GM19043 (cell line): Measurements from ENCODE around the gene ARHGEF17.
"Not testable (repeated sequence)": the region's sequence is repeated elsewhere in the genome, so short reads cannot be mapped to it uniquely, and the experiment has no call there.

ENCODE experiments used
- ATAC-seq: cut with Tn5 transposase; IDR thresholded peaks from one replicate; pipeline ENCODE4 v1.9.1; 2021; ENCODE audit warnings: low read depth; ENCODE audit not compliant: unreplicated experiment

Gene ARHGEF17, protein sequence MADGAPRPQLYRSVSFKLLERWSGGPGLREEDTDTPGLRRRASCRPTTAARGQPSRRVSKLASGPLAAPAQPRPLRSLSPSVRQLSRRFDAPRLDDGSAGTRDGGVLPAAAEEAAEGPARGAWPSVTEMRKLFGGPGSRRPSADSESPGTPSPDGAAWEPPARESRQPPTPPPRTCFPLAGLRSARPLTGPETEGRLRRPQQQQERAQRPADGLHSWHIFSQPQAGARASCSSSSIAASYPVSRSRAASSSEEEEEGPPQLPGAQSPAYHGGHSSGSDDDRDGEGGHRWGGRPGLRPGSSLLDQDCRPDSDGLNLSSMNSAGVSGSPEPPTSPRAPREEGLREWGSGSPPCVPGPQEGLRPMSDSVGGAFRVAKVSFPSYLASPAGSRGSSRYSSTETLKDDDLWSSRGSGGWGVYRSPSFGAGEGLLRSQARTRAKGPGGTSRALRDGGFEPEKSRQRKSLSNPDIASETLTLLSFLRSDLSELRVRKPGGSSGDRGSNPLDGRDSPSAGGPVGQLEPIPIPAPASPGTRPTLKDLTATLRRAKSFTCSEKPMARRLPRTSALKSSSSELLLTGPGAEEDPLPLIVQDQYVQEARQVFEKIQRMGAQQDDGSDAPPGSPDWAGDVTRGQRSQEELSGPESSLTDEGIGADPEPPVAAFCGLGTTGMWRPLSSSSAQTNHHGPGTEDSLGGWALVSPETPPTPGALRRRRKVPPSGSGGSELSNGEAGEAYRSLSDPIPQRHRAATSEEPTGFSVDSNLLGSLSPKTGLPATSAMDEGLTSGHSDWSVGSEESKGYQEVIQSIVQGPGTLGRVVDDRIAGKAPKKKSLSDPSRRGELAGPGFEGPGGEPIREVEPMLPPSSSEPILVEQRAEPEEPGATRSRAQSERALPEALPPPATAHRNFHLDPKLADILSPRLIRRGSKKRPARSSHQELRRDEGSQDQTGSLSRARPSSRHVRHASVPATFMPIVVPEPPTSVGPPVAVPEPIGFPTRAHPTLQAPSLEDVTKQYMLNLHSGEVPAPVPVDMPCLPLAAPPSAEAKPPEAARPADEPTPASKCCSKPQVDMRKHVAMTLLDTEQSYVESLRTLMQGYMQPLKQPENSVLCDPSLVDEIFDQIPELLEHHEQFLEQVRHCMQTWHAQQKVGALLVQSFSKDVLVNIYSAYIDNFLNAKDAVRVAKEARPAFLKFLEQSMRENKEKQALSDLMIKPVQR (N-terminal part only)

DNA sequence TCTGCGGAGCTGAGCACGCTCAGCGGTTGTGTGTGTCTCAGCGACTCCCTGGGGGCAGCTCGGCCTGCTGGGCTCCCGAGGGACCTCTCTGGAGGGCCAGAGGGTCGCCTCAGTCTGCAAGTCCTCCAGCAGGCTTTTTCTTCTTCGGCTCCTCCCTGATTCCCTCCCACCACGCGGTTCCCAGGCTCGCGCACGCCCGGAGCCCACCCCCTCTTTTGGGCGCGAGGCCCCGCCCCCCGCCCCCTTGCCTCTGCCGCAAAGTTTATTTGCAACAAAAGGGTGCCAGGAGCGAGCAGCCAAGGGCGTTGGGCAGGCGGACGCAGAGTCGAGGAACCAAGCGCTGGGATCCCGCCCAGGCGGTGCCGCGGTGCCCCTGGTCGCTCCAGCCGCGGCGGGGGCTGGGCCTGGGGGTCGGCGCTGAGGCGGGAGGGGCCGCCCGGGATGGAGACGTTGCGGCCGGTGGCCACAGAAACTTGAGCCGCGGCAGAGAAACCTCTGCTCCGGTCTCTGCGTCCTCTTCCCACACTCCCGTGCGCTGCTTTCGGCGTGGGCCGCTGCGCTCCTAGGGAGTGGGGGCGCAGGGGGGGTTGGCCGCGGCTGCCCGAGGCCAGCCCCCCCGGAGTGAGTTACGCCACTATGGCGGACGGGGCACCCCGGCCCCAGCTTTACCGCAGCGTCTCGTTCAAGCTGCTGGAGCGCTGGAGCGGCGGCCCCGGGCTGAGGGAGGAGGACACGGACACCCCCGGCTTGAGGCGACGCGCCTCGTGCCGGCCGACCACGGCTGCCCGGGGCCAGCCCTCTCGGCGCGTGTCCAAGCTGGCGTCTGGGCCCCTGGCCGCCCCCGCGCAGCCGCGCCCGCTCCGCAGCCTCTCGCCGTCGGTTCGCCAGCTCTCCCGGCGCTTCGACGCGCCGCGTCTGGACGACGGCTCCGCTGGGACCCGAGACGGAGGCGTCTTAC is at the start of gene ARHGEF17:
Gene ARHGEF17, plus strand, starts transcription at position 274 of the 958 bp plus-strand sequence. Its CDS starts 363 bp downstream, at position 637.
- peak; percentile 21 for ATAC-seq

DNA sequence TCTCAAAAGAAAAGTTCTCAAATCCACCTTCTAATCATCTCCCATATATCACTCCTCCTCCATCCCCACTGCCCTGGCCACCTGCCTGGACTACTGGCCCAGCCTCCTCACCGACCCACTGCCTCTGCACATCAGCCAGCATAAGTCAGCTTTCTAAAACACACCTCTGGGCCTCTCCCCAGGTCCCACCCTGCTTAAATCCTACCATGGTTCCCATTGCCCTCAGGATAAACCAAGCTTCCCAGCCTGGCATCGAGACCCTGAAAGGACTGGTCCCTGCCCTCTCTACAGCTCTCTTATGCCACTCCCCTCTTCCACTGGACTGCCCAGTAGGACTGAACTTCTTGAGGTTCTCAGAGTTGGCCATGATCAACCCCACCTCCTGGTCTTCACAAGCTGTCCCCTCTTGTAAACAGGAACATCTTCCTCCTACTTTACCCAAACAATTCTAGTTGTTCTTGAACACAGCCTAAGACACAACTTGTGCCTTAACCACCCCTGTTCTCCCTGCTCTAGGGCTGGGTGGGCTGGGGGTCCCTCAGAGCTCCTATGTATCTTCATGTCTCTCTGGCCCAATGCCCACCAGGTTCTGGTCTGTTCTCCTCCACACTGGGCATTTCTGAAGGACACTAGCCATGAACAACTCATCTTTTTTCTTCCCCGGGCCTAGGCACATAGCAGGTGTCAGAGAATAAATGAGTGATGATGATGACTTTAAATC is 48.5 kb upstream of the ARHGEF17 start:
- ATAC-seq = no peak

DNA sequence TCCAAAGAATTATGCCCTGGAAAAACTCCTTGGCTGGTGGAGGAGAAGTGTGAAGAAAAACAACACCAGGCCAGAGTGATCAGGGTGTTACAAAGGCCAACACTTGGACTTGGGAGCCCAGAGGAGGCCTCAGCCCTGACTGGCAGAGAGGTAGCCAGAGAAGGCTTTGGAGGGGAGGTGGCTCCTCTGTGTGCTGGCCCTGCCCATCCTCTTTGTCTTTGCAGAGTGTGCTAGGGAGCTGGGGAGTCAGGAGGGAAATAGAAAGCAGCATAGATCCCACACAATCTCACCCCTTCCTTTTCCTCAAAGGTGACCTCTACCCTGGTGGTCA is 48.0 kb upstream of the ARHGEF17 start:
- ATAC-seq = no peak

DNA sequence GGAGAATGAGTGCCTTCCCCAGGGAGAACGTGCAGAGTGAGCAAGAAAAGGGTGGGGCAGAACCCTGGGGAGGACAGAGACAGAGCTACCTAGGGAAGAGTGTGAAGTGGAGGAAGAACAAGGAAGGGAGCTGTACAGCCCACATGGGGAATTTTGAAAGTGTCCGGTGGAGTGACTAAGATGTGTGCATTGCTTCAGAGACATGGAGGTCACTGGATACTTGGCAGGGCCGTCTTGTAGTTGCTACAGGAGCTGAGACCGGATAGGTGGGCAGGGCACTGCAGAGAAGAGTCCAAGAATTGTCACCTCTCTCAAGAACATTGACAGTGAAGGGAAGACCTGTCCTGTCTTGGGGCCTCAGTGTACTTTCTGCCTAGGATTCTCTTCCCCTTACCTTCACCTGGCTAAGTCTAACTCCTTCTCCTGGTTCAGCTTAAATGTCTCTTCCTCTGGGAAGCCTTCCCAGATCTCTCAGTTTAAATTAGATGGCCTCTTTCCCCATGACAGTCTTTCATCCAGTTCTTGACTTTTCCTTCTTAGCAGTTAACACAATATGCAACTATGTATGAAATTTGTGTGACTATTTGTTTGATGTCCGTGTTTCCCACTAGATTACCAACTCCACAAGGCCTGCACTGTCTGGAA is 45.1 kb upstream of the ARHGEF17 start:
- ATAC-seq = no peak

DNA sequence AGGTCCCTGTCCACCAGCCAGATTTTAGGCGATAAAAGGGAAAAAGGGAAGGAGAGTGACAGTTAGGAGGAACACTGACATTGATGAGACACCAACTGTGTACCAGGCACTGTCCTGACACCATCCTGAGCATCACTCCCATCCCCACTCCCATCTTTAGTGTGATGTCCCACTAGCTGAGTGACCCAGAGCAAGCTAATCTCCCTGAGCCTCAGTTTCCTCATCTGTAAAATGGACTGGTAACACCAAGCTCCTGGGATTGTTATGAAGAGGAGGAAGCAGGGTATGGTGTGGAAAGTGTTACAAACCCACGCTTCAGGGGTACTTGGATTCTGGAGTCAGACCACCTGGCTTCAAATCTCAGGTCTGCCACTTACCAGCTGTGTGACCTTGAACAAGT is 44.4 kb upstream of the ARHGEF17 start:
- ATAC-seq = no peak

DNA sequence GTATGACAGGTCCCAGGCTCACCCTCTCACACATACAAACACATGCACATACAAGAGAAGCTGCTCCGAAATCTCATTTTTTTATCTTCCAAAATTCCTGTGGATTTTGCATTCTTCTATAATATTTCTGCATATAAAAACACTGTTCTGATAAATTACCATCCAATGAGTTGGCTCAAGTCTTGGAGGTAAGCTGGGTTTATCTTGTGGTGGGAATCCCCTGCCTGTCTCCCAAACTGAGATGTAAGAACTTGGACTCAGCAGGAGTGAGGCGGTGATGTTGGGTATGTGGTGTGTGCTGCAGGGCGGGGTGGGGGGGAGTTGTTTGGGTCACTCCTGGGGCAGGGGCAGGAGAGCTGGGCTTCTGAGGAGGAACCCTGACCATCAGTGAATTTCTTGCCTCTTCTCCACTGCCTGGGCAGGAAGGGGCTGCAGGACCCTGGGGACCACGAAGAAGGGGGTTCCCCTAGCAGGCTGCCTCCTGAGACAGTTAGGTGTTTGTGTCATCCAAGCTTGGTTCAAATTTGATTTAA is 42.7 kb upstream of the ARHGEF17 start:
- no peak for ATAC-seq

DNA sequence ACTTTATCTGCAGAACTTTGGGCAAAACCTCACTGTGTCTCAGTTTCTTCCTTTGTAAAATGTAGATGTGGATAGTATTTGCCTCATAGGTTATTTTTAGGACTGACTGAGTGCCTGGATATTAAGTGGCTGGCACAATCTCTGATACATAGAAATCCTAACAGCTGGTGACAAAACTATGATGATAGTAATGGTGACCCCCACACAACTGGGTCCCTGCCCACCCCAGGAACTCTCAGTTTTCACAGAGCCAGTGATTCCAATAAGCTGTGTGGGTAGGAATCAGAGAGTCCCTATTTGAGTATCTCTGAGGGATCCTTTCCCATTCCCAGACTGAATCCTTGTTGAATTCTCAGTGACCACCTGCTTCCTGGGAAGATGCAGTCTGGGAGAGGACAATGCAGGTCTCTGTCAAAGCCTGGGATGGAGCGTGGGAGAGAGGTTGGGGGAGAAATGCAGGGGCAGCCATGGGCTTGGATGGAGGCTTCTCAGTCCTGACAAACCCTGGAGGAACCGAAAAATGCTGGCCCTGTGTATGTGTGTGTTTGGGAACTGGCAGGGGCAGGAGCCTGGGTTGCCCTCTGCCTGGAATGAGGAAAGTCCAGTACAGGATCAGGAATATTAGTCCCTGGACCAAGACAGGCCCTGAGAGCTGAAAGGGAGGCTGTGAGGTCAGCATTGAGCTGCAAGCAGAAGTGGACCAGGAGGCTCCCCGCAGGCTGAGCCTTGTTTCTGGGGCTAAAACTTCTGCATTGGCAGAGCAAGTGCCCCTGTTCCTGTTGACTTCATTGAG is 42.0 kb upstream of the ARHGEF17 start:
- ATAC-seq = no peak

DNA sequence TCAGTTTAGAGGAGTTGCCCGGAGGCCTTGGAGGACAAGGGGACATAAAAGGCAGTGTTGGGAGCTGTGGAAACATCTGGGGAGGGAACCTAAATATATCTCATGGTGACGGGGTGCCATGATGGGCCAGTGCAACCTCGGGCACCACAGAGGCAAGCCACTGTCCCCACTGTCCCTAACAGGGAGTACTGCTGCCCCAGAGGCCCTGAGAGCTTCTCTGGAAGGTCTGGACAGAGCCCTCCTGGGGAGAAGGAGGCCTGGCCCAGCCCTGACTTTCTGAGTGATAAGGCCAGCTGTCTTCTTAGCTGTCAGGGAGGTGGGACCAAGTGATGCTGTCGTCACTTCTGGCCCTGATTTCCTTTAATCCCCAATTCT is 41.4 kb upstream of the ARHGEF17 start:
- ATAC-seq = no peak

DNA sequence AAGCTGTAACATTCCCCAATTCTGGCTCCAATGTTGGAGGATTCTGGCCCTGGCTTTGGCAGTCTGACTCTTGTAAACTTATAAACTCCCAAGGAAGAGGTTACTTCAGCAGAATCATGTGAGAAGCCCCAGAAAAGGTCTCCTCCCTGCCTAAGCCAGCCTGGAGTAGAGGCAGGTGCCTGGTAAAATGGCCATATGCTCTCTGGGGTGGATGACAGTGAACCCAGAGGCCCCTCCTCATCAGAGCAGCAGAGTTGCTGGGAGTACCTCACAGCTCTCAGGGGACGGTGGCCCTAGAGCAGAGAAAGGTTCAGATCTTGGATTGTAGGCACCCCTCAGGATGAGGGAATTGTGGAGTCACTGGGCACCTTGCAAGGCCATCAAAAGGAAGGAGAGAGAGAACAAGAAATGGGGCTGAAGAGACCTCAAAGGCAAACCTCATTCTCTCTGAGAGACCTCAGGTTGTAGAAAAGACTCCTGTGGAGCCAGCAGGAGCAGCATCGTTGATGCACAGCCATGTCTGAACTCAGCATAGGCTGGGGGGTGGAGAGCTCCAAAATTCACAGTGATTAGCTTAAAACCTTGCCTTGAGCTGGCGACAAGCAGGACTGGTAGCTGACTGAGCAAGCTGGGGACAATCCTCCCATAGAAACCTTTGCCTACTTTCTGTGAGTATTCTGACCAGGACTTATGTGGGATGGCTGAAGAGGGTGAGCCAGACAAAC is 40.8 kb upstream of the ARHGEF17 start:
- no peak for ATAC-seq

DNA sequence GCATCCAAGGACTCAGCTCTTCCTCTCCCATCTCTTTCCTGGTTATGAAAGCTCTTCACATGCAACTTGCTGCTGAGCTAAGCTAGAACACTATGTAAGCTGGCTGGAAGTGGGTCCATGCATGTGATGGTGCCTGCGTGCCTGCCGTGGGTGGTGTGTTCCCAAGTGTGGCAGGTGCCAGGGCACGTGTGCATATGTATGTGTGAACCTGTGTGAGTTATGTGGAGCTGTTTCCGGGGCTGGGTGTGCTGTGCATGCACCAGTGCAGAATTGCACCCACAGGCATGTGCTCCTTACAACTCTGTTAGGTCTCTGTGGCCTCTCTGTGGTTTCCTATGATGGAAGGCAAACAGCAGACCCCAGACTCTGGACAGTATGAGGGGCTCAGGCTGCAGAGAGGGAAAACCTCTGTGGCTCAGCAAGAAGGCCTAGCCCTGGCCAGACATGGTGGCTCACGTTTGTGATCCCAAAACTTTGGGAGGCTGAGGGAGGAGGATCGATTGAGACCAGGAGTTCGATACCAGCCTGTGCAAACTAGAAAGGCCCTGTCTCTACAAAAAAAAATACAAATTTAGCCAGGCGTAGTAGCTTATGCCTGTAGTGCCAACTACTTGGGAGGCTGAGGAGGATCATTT is 40.1 kb upstream of the ARHGEF17 start:
- no peak for ATAC-seq

DNA sequence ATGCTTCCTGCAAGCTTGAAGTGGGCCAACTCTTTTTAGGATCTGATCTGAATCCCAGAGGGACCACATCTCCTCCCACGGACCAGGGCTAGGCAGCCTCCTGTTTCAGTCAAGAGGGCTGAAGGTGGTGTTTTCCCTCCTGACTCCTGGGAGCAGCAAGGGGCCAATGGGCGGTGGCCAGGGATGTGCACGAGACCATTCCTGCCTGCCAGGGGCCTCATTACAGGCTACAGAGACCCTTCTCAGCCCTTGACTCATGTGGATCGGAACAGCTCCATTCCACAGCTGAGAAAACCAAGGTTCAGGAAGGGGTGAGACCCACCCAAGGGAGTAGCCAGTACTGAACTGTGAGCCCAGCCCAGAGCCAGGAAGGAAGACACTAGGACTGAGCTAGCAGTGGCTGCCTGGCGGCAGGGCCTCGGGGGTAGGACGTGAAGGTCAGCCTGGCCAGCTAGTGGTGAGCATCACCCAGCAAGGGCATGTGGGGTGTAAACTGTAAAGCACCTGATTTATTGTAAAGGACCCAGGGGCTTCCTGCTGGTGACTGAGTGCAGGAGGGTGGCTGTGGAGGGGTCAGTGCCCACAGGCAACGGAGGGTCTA is 39.3 kb upstream of the ARHGEF17 start:
- ATAC-seq = no peak

DNA sequence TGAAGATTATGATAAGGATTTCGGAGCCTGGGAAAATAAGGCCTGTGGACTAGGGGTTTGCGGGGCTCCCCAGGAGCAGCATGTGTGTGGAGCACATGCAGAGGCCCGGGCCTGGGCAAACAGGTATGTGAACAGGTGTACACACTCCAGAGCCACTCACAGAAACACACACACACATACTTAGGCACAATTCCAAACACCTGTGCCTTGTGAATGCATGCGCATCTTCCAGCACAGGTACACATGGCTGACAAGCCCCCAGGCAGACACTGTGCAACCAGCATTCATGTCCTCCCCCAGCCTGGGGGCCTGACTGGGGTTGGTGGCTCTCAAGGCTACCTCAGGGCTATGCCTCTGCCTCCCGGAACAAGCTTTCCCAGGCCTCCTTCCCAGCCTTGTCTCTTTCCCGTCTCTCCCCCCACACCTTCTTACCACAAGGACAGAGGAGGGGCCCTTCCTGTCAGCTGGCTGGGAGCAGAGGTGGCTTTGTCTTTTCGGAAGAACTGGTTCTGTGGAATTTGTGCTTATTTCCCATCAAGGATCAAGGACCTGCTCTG is 38.5 kb upstream of the ARHGEF17 start:
- no peak for ATAC-seq

DNA sequence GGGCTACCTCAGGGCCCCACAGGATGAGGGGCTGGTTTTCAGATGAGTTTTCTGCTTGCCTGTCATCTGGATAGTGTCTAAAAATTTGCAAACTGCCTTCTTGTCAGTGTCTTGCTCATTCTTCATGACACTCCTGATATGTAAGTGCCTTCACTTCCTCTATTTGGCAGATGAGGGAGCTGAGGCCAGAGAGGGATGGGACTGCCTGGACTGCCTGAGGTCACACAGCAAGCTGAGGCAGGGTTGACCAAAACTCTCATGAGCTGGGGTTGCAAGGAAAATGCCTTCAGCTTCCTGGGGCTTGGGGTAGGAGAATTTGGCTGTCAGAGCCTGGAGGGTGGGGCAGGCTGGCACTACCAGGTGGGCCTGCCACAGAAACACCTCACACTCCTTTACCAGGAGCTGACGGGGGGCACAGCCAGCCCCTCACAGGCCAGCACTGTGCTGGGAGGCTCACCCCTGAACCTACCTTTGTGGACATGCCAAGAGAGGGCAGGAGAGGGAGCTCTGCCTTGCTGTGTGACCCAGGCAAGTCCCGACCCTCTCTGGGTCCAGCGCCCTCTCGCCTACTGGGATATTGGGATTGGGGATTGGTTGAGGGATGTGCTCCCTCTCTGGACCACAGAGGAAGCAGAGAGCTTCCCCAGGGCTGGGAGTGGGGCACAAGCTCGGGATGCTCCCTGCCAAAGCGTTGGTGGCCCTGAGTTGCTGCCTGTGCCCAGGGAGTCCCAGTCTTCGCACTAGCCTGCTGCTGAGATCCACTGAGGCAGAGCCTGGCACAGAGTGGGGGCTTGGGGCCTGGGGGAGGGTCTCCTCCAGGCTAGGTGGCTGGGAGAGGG is 37.8 kb upstream of the ARHGEF17 start:
- no peak for ATAC-seq

DNA sequence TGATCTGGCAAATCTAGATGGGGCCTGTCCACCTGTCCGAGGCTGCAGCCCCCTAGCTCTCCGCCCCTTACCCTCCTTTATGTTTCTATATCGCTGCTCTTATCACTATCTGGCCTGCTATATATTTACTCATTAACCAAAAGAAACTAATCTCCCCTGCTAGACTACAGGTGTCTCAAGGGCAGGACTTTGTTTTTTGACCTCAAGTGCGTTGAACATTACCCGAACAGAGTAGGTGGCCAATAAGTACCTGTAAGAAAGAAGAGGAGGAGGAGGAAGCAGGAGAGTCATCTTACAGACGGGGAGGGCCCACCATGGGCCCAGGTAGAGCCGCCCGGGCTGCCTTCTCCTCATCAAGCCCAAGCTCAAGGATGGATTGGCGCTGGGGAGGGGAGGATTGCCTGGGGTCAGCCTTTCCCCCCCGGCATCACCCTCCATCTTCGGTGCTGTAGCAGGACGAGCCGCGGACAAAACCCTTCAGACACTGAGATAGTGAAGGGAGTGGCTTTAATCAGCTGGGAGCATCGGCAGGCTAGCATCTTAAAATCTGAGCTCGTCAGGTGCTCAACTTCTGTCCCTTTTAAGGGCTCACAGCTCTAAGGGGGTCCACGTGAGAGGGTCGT is 37.1 kb upstream of the ARHGEF17 start:
- no peak for ATAC-seq

DNA sequence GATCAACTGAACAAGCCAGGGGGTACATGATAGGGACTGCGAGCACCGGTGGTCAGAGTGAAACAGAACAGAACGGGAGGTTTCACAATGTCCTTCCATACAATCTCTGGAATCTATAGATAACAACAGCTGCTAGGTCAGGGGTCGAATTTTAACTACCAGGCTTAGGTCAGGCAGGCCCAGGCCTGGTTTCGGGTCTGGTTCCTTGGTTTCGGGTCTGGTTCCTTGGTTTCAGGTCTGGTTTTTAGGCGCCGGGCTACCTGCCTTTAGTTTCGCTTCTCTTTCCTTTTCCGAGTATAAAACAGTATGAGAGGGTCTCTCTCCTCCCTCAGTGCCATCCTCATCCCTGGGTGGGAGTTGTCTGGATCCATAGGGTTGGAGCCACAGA is 36.6 kb upstream of the ARHGEF17 start:
- ATAC-seq = not testable (repeated sequence)
